ENCODE data around the gene FAF2. TPM values are rescaled to one million over a fixed set of nuclear protein-coding genes. Genes with fewer than 3 reads are reported as not detected.

The FAF2 gene
- total and polyA plus RNA-seq, 12 donors, result 21.2 to 68.2 (median 40.6) TPM

GRCh38 chr5:176410486-176411180 is 37.6 kb upstream of the FAF2 start:
- TF ChIP-seq POLR2A (IDR thresholded peaks at IDR 0.05) (peak in 1 of 2 donors; percentile 40), CTCF (IDR thresholded peaks at IDR 0.05) (no peak)
- intact Hi-C loops (cut with DNase I), result no loop called here

GRCh38 chr5:176412517-176413254 is 35.5 kb upstream of the FAF2 start:
- intact Hi-C loops (cut with DNase I), result no loop called here
- peak in 1 of 7 donors; percentile 11 for DNase-seq
- Histone ChIP-seq H3K9me3 (replicated peaks in 1 of 3) (no peaks in the 10 kb centered on the region), H3K4me3 (no peak overlapping the region), H3K27ac (peak overlapping the region in 3 of 5 donors; percentile 67 to 82 (median 81)), H3K36me3 (replicated peaks in 1 of 2) (peaks cover 0 to 21% of the 10 kb centered on the region in 2 donors), H3K4me1 (replicated peaks in 1 of 2) (peaks cover 41 to 61% of the 10 kb centered on the region in 2 donors), H3K27me3 (no peaks in the 10 kb centered on the region)
- 74 to 83% (median 78%) methylated on average over 9 to 10 of the region's 10 CpGs for WGBS, 4 donors
- TF ChIP-seq CTCF (IDR thresholded peaks at IDR 0.05), result no peak
- peak in 1 of 2 donors; percentile 50 for TF ChIP-seq POLR2A (IDR thresholded peaks at IDR 0.05)

More at GRCh38 chr5:176410486-176411180, 37.6 kb upstream of the FAF2 start:
- Histone ChIP-seq H3K4me1 (replicated peaks in 1 of 2) (peaks cover 41 to 53% of the 10 kb centered on the region in 2 donors), H3K27ac (peak overlapping the region in 2 of 5 donors; percentile 54 to 56), H3K9me3 (replicated peaks in 1 of 3) (no peaks in the 10 kb centered on the region), H3K4me3 (no peak overlapping the region), H3K27me3 (no peaks in the 10 kb centered on the region), H3K36me3 (replicated peaks in 1 of 2) (peaks cover 0 to 33% of the 10 kb centered on the region in 2 donors)
- WGBS, 4 donors, result 50 to 69% (median 58%) methylated on average over 4 to 5 of the region's 5 CpGs
- peak in 3 of 7 donors; percentile 31 to 46 (median 40) for DNase-seq

GRCh38 chr5:176413255-176413565 is 35.0 kb upstream of the FAF2 start:
- 39 to 44% methylated on average over 2 of the region's 2 CpGs; no CpG with 5 or more reads in 2 of the 4 donors for WGBS, 4 donors
- TF ChIP-seq CTCF (IDR thresholded peaks at IDR 0.05), result no peak
- TF ChIP-seq POLR2A (IDR thresholded peaks at IDR 0.05), result no peak
- Histone ChIP-seq H3K27ac (peak overlapping the region in 4 of 5 donors; percentile 54 to 82 (median 74)), H3K4me3 (no peak overlapping the region), H3K36me3 (replicated peaks in 1 of 2) (peaks cover 0 to 16% of the 10 kb centered on the region in 2 donors), H3K4me1 (replicated peaks in 1 of 2) (peaks cover 41 to 61% of the 10 kb centered on the region in 2 donors), H3K9me3 (replicated peaks in 1 of 3) (no peaks in the 10 kb centered on the region), H3K27me3 (no peaks in the 10 kb centered on the region)
- DNase-seq, result peak; percentile 63 to 92 (median 87)
- intact Hi-C loops (cut with DNase I), result no loop called here

- peak in 2 of 7 donors; percentile 31 to 59 for DNase-seq
- no peak for TF ChIP-seq POLR2A (IDR thresholded peaks at IDR 0.05)
- no peak for TF ChIP-seq CTCF (IDR thresholded peaks at IDR 0.05)
- Histone ChIP-seq H3K4me1 (replicated peaks in 1 of 2) (peaks cover 41 to 61% of the 10 kb centered on the region in 2 donors), H3K9me3 (replicated peaks in 1 of 3) (no peaks in the 10 kb centered on the region), H3K4me3 (no peak overlapping the region), H3K27ac (peak overlapping the region in 4 of 5 donors; percentile 54 to 82 (median 74)), H3K36me3 (replicated peaks in 1 of 2) (peaks cover 0 to 12% of the 10 kb centered on the region in 2 donors), H3K27me3 (no peaks in the 10 kb centered on the region)
- WGBS, 4 donors, result 69 to 75% (median 74%) methylated on average over 7 of the region's 7 CpGs
- intact Hi-C loops (cut with DNase I), result loop anchor here in 1 of 2 donors (2.0 kb wide), 1 partner anchor 25 kb away; the partner anchor contains the start of genes HIGD2A and NOP16
These were observed 34.4 kb upstream of the FAF2 start for GRCh38 chr5:176413709-176414191.

Measured in adrenal gland (tissue), 12 donors.